ENCODE results near the gene LITAF.

The LITAF gene

DNA sequence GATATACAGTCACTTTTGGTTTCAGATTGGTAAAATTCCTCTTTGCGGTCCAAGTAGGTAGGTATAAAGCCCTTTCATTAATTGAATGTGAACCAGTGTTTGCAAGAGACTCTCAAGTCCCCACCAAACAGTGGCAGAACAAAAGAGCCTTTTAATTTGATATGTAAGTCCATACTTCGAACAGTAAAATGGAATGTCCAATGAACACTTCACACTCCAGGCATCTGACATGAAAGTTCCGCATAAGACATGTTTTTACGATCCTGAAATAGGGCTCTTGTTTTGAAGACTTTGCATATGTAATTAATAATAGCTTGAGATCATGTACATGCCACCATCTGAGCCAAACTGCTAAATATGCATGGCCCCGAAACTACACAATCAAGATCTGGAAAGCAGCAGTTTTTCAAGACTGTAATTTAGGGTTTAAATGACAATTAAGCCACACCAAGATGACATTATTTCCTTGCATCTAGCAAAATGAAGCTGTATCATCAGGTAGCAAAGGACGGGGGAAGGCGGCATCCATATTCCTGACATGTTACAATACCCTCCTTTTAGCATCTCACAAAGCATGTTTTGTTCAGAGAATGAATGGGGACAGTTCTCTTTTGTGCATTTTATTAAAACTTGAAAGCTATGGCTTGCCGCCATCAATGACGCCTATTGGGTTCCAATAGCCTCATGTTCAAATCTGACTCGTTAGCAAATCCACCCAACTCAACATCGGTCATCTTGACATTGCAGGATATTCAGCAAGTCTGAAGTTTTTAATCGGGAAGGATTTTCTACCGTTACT lies 39.4 kb downstream of the LITAF start:
- no peak for DNase-seq

GRCh38 chr16:11546608-11547061 lies 40.1 kb downstream of the LITAF start:
- no peak for DNase-seq

DNA sequence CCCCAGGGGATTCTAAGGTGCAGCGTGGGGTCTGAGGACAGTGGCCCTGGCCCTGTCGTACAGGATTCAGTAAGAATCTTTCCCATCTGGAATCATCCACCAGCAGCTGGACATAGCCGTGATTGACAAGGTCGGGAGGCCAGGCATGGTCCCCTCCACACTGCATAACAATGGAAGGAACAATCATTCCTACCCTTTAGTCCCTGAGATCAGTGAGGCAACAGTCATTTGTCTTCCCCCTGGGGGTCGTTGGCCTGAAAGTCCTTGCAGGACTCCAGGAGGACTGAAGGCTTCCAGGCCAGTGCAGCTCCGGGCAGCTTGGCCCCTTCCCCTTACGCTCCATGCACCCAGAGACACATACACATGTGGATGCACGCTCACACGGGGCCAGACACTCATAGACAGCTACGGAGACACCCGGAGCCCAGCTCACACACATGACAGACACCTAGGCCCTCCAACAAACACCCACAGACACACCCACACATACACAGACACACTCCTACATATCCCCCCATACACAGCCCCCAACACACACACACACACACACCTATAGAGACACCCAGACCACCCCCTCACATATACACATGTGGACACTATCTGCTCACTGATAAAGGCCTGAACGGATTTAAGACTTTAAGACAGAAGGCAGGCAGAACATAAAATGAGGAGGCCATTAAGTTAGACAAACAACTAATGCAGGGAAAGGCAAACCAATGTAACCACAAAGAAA lies 42.9 kb downstream of the LITAF start:
- DNase-seq: no peak

DNA sequence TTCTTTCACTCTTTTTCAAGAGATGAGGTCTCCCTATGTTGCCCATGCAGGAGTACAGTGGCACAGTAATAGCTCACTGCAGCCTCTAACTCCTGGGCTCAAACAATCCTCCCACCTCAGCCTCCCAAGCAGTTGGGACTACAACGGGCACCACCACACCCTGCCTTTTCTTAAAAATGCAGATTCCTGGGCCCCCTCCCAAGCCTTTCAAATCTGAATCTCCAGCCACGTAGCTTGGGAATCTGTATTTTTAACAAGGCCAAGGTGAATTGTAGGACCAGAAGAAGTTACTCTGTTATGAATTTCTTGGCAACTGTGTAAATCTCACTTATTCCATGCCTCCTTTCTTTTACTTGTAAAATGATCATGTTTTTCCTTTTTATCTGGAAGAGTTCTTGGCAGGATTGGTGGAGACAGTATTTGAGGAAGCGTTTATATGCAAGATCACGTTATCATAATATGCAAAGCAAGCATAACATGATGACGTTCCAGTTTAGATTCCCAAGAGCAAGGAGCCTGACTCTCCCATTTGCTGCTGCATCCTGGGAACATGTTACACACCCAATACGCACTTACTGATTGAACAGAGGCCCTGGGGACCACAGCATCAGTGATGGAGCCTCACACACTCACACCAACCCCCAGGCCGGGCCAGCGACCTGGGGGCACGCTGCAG lies 44.5 kb downstream of the LITAF start:
- DNase-seq: no peak

DNA sequence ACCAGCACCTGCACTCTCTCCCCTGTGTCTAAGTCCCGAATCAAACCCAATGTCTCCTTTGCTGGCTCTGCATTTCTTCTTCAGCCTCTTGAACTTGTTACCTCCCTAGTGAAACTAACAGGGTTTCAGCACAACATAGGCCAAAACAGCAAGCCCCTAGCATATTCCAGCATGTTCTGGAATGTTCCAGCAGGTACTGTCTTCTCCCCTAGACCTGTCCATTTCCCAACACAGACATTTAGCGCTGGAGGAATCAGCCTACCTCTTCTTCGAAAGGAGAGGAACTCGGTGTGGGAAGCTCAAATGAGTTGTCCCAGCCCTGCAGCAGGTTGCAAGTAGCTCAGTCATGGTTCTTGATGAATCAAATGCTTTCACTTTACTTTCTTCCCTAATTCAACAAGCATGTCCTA lies 47.1 kb downstream of the LITAF start:
- no peak for DNase-seq

GRCh38 chr16:11538880-11539279 lies 47.8 kb downstream of the LITAF start:
- DNase-seq: no peak

GRCh38 chr16:11536104-11536866 lies 50.4 kb downstream of the LITAF start:
- DNase-seq: no peak

DNA sequence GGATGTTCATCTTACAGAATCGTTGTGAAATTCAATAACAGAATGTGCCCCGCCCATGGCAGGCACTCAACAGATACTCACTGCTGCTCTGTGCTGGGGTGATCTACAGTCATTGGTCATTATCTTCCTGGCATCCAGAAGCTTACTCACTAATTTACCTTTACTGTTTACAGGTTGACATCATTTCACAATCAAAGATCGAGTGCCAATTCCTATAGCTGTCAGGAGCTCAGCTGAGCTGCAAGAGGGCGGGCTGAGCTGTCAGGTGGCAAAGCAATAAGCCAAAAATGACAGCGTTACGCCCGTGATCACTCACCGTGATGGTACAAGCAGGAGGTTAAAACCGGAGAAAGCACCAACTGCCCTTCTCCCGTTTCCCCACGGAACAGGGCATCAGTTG lies 51.2 kb downstream of the LITAF start:
- no peak for DNase-seq

DNA sequence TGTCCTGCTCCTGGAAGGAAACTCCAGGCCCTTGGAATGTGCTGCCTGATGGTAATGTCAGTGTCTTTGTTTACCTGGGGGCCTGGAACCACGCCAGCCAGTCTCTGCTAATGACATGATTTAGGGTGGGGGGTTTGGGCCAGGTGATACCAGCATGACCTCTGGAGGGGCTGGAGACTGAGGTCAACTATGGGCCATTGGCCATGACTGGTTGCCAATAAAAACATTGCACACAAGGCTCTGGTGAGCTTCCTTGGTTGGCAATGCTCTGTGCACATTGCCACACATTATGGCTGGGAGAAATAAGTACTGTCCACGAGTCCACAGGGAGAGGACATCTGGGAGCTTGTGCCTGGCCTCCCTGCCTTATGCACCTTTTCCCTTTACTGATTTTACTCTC lies 52.5 kb downstream of the LITAF start:
- DNase-seq: no peak

DNA sequence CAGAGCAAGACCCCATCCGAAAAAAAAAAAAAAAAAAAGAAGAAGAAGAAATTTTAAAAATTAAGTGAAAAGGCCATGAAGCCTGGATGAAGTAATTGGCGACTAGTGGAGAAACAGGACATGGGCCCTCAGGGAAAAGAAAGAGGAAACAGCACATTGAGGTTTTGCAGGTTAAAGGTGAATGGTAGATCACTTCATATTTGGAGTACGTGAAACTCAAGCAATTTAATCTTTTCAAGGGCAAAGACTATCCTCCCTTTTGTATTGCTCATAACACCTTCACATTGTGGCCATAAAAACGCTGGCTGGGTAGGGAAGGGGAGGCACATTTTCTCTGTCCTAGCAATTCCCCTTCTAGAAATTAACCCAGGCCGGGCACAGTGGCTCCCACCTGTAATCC lies 53.1 kb downstream of the LITAF start:
- no peak for DNase-seq

DNA sequence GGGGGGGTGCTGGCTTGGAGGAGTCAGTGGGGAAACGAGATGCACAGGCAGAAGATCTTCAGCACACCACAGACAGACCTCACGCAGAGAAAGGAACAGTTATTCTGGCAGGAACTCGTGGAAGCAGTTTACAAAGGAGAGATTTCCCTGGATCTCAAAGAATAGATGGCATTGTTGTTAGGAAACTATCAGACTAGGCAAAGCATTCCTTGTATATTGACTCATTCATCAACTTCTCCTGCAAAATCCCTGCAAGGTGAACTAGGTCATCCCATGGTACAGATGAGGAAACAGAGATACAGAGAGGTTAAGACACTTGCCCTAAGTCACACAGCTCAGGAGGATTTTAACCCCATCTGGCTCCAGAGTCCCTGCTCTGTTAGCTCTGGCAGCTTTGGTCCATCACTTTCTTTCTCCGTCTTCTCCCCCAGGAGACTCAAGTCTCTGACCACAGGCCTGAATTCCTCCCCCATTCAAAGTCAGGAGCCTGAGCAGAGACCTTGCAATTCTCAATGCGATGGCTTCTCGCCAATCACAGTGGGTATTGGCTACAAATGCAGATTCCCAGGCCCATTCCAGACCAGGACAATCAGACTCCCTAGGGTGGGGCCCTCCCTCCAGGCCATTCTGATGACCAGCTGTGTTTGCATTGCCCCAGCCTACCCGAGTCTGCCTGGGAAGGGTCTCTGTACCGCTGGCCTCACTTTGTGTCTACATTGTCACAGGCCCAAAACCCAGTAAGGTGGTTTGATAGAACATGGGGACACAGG lies 56.4 kb downstream of the LITAF start:
- DNase-seq: no peak

DNA sequence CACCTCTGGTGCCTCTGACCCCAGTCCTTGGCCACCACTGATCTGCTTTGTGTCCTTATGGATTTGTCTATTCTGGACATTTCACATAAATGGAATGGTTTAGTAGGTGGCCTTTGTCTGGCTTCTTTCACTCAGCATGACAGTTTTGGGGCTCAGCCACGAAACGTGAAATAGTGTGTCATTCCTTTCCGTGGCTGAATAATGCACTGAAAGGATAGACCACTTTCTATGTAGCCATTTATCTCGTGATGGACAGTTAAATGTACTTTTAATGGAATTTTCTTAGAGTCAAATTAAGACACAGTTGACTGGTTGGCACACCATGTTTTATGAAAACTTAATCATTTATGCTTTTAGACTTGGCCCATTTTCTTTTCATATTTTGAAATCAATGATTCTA lies 57.4 kb downstream of the LITAF start:
- no peak for DNase-seq

DNA sequence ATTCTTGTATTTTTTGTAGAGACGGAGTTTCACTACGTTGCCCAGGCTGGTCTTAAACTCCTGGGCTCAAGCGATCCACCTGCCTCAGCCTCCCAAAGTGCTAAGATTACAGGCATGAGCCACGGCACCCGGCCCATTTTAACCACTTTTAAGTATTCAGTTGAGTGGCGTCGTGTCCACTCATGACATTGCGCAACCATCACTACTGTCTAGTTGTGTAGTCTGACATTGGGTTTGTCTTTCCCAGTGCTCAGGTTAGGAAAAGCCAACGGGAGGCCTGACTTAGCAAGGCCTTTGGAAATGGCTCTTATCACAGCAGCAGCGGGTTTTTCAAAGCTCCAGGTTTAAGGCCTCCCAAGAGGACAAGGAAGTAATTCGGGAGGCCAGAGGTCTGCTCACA lies 58.7 kb downstream of the LITAF start:
- no peak for DNase-seq

- DNase-seq: no peak
These were observed 59.9 kb downstream of the LITAF start for GRCh38 chr16:11526655-11527350.

DNA sequence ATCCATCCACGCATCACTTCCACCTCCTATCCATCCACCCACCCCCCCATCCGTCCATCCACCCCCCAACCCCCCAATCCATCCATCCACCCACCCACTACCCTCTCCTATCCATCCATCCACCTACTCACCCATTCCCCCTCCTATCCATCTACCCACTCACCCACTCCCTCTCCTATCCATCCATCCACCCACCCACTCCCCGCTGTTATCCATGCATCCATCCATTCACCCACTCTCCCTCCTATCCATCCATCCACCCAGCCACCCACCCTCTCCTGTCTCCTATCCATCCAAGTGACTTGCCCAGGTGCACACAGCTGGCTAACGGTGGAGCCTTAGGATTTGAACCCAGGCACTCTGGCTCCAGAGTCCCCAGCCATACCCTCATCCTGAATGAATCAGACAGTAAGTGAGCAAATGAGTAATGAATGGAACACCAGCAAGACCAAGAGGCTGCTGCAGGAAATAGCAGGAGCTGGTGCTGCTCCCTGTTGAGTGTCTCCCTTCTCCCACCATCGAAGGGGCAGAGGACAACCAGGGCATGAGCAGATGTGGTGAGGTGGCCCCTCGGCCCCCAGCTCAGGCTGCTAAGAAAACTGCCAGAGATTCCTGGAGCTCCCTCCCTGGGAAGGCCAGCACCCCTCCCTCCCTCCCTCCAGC lies 62.5 kb downstream of the LITAF start:
- DNase-seq: no peak

GRCh38 chr16:11521055-11521454 lies 65.7 kb downstream of the LITAF start:
- no peak for DNase-seq

DNA sequence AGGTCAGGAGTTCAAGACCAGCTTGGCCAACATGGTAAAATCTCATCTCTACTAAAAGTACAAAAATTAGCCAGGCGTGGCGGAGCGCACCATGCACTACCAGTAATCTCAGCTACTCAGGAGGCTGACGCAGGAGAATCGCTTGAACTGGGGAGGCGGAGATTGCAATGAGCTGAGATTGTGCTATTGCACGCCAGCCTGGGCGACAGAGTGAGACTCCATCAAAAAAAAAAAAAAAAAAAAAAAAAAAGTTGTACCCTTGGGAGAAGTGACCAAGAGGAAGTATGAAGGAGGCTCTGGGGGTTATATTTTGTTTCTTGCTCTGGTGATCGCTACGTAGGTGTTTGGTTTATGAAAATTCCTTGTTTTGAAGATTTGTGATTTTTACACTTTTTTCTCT lies 66.3 kb downstream of the LITAF start:
- no peak for DNase-seq

DNA sequence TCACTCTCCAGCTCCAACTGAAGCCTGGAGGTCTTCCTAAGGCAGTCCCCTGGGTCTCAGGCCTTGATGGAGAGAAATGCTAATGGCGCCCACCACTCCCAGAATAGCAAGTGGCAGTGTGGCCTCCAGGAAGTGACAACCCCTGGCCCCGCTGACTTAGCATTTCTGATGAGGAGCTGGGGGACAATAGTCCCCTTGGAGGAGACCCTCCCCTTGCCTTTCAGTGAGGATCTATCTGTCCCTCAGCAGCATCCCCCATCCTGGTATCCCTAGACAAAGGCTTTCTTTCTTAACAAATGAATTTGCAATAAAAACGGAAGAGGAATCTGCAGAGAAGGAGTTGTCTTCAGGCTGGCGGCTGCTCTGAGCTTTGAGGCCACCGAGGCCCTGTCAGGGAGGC lies 68.8 kb downstream of the LITAF start:
- no peak for DNase-seq

GRCh38 chr16:11515540-11516430 lies 70.9 kb downstream of the LITAF start:
- DNase-seq: no peak

DNA sequence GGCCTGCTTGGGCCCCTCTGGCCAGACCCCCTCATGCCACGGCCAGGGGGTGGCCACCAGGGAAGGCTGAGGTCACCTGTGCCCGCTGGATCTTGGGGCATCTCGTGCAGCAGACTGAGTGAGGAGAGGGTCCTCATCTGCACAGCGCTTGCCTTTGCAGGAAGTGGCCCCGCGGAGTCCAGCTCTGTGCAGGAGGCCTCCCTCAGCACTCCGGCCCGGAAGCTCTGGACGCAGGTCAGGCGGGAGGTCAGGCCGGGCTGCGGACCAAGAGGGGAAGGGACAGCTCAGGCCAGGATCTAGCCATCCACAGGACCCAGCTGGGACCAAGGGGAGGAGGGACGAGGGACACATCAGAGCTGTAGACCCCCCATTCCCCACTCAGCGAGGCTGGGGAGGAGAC lies 72.4 kb downstream of the LITAF start:
- DNase-seq: no peak
